Neural cell (in vitro differentiated cells): ENCODE measurements around the gene IRS2. TPM values are rescaled to one million over a fixed set of nuclear protein-coding genes. Genes with fewer than 3 reads are reported as not detected.

Source experiments
- H2AFZ ChIP-seq: fragments of 200-600, 300-800 bp; sonication (generic), shearing (Covaris generic); 2 replicates; pipeline ENCODE4 v1.6.0; 2014; ENCODE audit warnings: low read depth, mild to moderate bottlenecking, antibody characterized with exemption, low read length, moderate library complexity
- H3F3A ChIP-seq: fragments of 200-600 bp; shearing (Covaris generic); 2 replicates; pipeline ENCODE4 v1.6.1; 2016; ENCODE audit warnings: mild to moderate bottlenecking, moderate library complexity, mixed read lengths, antibody characterized with exemption, low read length; ENCODE audit not compliant: insufficient read depth, poor library complexity, severe bottlenecking
- H3K27ac ChIP-seq: fragments of 200-600, 300-800 bp; sonication (generic), shearing (Covaris generic); 2 replicates; pipeline ENCODE4 v1.5.1; 2014; ENCODE audit warnings: mild to moderate bottlenecking, low read length, moderate library complexity
- H3K27me3 ChIP-seq: fragments of 300-800, 200-600 bp; sonication (generic), shearing (Covaris generic); 2 replicates; pipeline ENCODE4 v1.6.0; 2014; ENCODE audit warnings: mild to moderate bottlenecking, low read depth, low read length, moderate library complexity; ENCODE audit not compliant: insufficient read depth
- H3K36me3 ChIP-seq: fragments of 300-800, 200-600 bp; sonication (generic), shearing (Covaris generic); 2 replicates; pipeline ENCODE4 v1.5.1; 2014; ENCODE audit warnings: mild to moderate bottlenecking, antibody characterized with exemption, low read length, moderate library complexity; ENCODE audit not compliant: insufficient read depth
- H3K4me2 ChIP-seq: fragments of 300-800, 200-600 bp; sonication (generic), shearing (Covaris generic); 2 replicates; pipeline ENCODE4 v1.6.0; 2014; ENCODE audit warnings: mild to moderate bottlenecking, low read length
- H3K4me3 ChIP-seq: fragments of 300-800, 200-600 bp; sonication (generic), shearing (Covaris generic); 2 replicates; pipeline ENCODE4 v1.5.1; 2014; ENCODE audit warnings: mild to moderate bottlenecking, low read length, moderate library complexity
- H3K79me2 ChIP-seq: fragments of 200-600 bp; shearing (Covaris generic); replicated peaks from 2 replicates; pipeline ENCODE4 v1.6.0; 2014; ENCODE audit warnings: mild to moderate bottlenecking, low read length, moderate library complexity; ENCODE audit not compliant: insufficient read depth
- H3K9ac ChIP-seq: fragments of 300-800, 200-600 bp; sonication (generic), shearing (Covaris generic); 2 replicates; pipeline ENCODE4 v1.6.1; 2016; ENCODE audit warnings: mild to moderate bottlenecking, low read length, mixed read lengths
- H3K9me2 ChIP-seq: fragments of 200-600 bp; shearing (Covaris generic); 2 replicates; pipeline ENCODE4 v1.6.1; 2016; ENCODE audit warnings: mild to moderate bottlenecking, low read length, mixed read lengths; ENCODE audit not compliant: insufficient read depth
- H3K9me3 ChIP-seq: fragments of 200-600, 300-800 bp; sonication (generic), shearing (Covaris generic); 2 replicates; pipeline ENCODE4 v1.6.1; 2016; ENCODE audit warnings: mild to moderate bottlenecking, mixed run types, low read length, moderate library complexity, mixed read lengths
- H4K20me1 ChIP-seq: fragments of 200-600 bp; shearing (Covaris generic); 2 replicates; pipeline ENCODE4 v1.6.1; 2016; ENCODE audit warnings: mild to moderate bottlenecking, mixed run types; ENCODE audit not compliant: insufficient read depth
- EP300 ChIP-seq: fragments of 450-650 bp; conservative IDR thresholded peaks from 2 replicates; pipeline ENCODE4 v1.6.1; 2014; ENCODE audit warnings: antibody characterized with exemption, mild to moderate bottlenecking, moderate library complexity; ENCODE audit not compliant: poor library complexity, severe bottlenecking
- EZH2 ChIP-seq: fragments of 200-600, 300-800 bp; shearing (Covaris generic), sonication (generic); IDR thresholded peaks from 2 replicates; pipeline ENCODE4 v1.6.1; 2014; ENCODE audit warnings: antibody characterized with exemption, low read length, borderline replicate concordance, mild to moderate bottlenecking; ENCODE audit not compliant: insufficient read depth, poor library complexity, severe bottlenecking
- MXI1 ChIP-seq: fragments of 450-650 bp; conservative IDR thresholded peaks from 2 replicates; pipeline ENCODE4 v1.6.1; 2014; ENCODE audit warnings: antibody characterized with exemption, mild to moderate bottlenecking; ENCODE audit not compliant: poor library complexity, severe bottlenecking
- POLR2AphosphoS5 ChIP-seq: IDR thresholded peaks from 2 replicates; pipeline ENCODE4 v1.6.1; 2012
- RAD21 ChIP-seq: fragments of 450-650 bp; conservative IDR thresholded peaks from 2 replicates; pipeline ENCODE4 v1.6.1; 2014; ENCODE audit warnings: antibody characterized with exemption, mild to moderate bottlenecking, moderate library complexity
- SMC3 ChIP-seq: fragments of 450-650 bp; conservative IDR thresholded peaks from 2 replicates; pipeline ENCODE4 v1.6.1; 2014; ENCODE audit warnings: antibody characterized with exemption, mild to moderate bottlenecking, moderate library complexity; ENCODE audit not compliant: poor library complexity
- TAF1 ChIP-seq: IDR thresholded peaks from 2 replicates; pipeline ENCODE4 v1.6.1; 2012; ENCODE audit warnings: low read depth
- polyA plus RNA-seq: library from polyadenylated mRNA; depleted of rRNA; stranded (reverse); fragments of >200 nt; gene quantifications from 2 replicates; pipeline ENCODE4 v1.2.3, GENCODE V29; 2014
- TF ChIP-seq, protein P1 (sequence below): IDR thresholded peaks from 2 replicates; pipeline ENCODE4 v1.6.1; 2012; ENCODE audit warnings: borderline replicate concordance
- TF ChIP-seq, protein P2 (sequence below): fragments of 450-650 bp; IDR thresholded peaks from 2 replicates; pipeline ENCODE4 v1.5.1; 2014; ENCODE audit warnings: antibody characterized with exemption, mild to moderate bottlenecking, moderate library complexity; ENCODE audit not compliant: poor library complexity, severe bottlenecking

Gene IRS2
- polyA plus RNA-seq, 1 donor from 2014 or later, result 7.1 TPM

DNA sequence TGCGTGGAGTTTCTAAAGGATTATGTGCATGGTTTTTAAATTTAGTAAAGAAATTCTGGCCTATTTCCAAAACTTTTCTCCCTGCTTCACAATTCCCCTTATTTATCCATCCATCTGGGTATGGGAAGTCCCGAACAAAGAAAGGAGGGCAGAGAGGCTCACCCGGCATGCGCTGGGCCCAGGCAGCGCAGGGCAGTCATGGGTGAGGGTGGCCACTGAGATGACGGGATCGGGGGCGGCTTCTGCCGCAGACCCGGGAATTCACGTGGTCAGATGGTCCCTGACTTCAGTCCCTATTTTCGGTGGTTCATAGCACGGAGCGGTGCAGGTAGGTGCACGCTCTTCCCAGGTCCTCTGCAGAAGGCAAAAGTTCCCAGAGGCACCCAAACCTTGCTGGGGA, 14.5 kb downstream of the IRS2 start:
- H3K27ac ChIP-seq, result no peak overlapping the region
- H3K9me2 ChIP-seq, result no peaks in the 10 kb centered on the region
- H3K27me3 ChIP-seq, result no peaks in the 10 kb centered on the region
- H2AFZ ChIP-seq, result no peak overlapping the region
- no peaks in the 10 kb centered on the region for H3K36me3 ChIP-seq
- H3K79me2 ChIP-seq, result peaks cover 30% of the 10 kb centered on the region
- H4K20me1 ChIP-seq, result no peaks in the 10 kb centered on the region
- TF ChIP-seq, protein P1, sequence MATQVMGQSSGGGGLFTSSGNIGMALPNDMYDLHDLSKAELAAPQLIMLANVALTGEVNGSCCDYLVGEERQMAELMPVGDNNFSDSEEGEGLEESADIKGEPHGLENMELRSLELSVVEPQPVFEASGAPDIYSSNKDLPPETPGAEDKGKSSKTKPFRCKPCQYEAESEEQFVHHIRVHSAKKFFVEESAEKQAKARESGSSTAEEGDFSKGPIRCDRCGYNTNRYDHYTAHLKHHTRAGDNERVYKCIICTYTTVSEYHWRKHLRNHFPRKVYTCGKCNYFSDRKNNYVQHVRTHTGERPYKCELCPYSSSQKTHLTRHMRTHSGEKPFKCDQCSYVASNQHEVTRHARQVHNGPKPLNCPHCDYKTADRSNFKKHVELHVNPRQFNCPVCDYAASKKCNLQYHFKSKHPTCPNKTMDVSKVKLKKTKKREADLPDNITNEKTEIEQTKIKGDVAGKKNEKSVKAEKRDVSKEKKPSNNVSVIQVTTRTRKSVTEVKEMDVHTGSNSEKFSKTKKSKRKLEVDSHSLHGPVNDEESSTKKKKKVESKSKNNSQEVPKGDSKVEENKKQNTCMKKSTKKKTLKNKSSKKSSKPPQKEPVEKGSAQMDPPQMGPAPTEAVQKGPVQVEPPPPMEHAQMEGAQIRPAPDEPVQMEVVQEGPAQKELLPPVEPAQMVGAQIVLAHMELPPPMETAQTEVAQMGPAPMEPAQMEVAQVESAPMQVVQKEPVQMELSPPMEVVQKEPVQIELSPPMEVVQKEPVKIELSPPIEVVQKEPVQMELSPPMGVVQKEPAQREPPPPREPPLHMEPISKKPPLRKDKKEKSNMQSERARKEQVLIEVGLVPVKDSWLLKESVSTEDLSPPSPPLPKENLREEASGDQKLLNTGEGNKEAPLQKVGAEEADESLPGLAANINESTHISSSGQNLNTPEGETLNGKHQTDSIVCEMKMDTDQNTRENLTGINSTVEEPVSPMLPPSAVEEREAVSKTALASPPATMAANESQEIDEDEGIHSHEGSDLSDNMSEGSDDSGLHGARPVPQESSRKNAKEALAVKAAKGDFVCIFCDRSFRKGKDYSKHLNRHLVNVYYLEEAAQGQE, result no peak
- TF ChIP-seq MXI1 (no peak), RAD21 (no peak), TAF1 (no peak), EP300 (no peak), POLR2AphosphoS5 (no peak), EZH2 (no peak), SMC3 (no peak)
- TF ChIP-seq, protein P2, sequence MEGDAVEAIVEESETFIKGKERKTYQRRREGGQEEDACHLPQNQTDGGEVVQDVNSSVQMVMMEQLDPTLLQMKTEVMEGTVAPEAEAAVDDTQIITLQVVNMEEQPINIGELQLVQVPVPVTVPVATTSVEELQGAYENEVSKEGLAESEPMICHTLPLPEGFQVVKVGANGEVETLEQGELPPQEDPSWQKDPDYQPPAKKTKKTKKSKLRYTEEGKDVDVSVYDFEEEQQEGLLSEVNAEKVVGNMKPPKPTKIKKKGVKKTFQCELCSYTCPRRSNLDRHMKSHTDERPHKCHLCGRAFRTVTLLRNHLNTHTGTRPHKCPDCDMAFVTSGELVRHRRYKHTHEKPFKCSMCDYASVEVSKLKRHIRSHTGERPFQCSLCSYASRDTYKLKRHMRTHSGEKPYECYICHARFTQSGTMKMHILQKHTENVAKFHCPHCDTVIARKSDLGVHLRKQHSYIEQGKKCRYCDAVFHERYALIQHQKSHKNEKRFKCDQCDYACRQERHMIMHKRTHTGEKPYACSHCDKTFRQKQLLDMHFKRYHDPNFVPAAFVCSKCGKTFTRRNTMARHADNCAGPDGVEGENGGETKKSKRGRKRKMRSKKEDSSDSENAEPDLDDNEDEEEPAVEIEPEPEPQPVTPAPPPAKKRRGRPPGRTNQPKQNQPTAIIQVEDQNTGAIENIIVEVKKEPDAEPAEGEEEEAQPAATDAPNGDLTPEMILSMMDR, result no peak
- no peak overlapping the region for H3K4me3 ChIP-seq
- H3K9ac ChIP-seq, result no peak overlapping the region
- no peaks in the 10 kb centered on the region for H3F3A ChIP-seq
- no peaks in the 10 kb centered on the region for H3K9me3 ChIP-seq
- H3K4me2 ChIP-seq, result no peak overlapping the region

DNA sequence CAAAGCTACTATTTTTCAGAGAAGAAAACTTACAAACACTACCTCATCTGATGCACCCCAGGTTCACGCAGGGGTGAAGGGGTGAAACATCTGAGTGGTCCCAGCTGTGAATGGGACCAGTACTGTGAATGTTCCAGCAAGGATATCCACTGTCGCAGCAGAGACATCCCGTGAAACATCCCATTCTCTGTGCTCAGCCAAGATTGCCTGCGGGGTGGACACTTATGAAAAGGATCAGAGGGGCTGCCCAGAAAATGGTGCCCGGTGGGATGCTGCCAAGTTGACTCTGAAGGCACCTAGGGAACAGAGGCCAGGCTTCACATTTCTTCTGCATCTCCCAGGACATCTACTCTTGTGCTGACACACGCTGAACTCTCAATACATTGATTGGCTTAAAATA, 15.9 kb downstream of the IRS2 start:
- Histone ChIP-seq H2AFZ (no peak overlapping the region), H3K9ac (no peak overlapping the region), H3K27ac (no peak overlapping the region), H3K4me2 (no peak overlapping the region), H3K4me3 (no peak overlapping the region), H3K36me3 (no peaks in the 10 kb centered on the region), H4K20me1 (no peaks in the 10 kb centered on the region), H3K9me2 (no peaks in the 10 kb centered on the region), H3F3A (no peaks in the 10 kb centered on the region), H3K9me3 (no peaks in the 10 kb centered on the region), H3K79me2 (peaks cover 17% of the 10 kb centered on the region), H3K27me3 (no peaks in the 10 kb centered on the region)
- TF ChIP-seq, protein P1, result no peak
- TF ChIP-seq POLR2AphosphoS5 (no peak), RAD21 (no peak), EP300 (no peak), SMC3 (no peak), MXI1 (no peak), TAF1 (no peak), EZH2 (no peak)
- TF ChIP-seq, protein P2, result no peak
